IgD-negative memory B cell (primary cell): ENCODE measurements around the gene CR1L. TPM values are rescaled to one million over a fixed set of nuclear protein-coding genes. Genes with fewer than 3 reads are reported as not detected.
"Not testable (repeated sequence)": the region's sequence is repeated elsewhere in the genome, so short reads cannot be mapped to it uniquely, and the experiment has no call there.

Experiments used
- H3K27ac Mint-ChIP-seq, 3 donors: one replicate each; pipeline ENCODE4 v1.8.0; 2020 to 2022; ENCODE audit warnings: mild to moderate bottlenecking in 3 of 3, mixed read lengths in 3 of 3, moderate library complexity in 1 of 3
- H3K27me3 Mint-ChIP-seq: one replicate; pipeline ENCODE4 v1.8.0; 2021; ENCODE audit warnings: mixed read lengths
- H3K36me3 Mint-ChIP-seq: one replicate; pipeline ENCODE4 v1.8.0; 2020; ENCODE audit warnings: mild to moderate bottlenecking, mixed read lengths
- H3K4me1 Mint-ChIP-seq, 3 donors: one replicate each; pipeline ENCODE4 v1.8.0; 2020 to 2022; ENCODE audit warnings: mixed read lengths in 3 of 3, mild to moderate bottlenecking in 1 of 3
- H3K4me3 Mint-ChIP-seq, 4 donors: one replicate each; pipeline ENCODE4 v1.8.0; 2020 to 2022; ENCODE audit warnings: mild to moderate bottlenecking in 4 of 4, mixed read lengths in 4 of 4, moderate library complexity in 3 of 4
- H3K9me3 Mint-ChIP-seq, 3 donors: one replicate each; pipeline ENCODE4 v1.8.0; 2020 to 2021; ENCODE audit warnings: mixed read lengths in 3 of 3, mild to moderate bottlenecking in 1 of 3
- polyA plus RNA-seq: library from polyadenylated mRNA; unstranded; fragments of 300-500 nt; fragmentation: Illumina TruSeq; gene quantifications from one replicate; pipeline ENCODE4 v1.2.3, GENCODE V29; 2021

Gene CR1L
- polyA plus RNA-seq, 1 donor from 2014 or later, result not detected

GRCh38 chr1:207742850-207743555 lies 98.1 kb downstream of the CR1L start:
- Mint-ChIP-seq H3K4me1 (no peaks in the 10 kb centered on the region), H3K27me3 (no peaks in the 10 kb centered on the region), H3K27ac (no peak overlapping the region)

GRCh38 chr1:207744000-207744534 lies 99.1 kb downstream of the CR1L start:
- H3K4me3 Mint-ChIP-seq, result no peak overlapping the region
- H3K9me3 Mint-ChIP-seq, result no peaks in the 10 kb centered on the region
- peaks cover 0 to 2% (median 0%) of the 10 kb centered on the region in 3 donors for H3K4me1 Mint-ChIP-seq
- H3K36me3 Mint-ChIP-seq, result no peaks in the 10 kb centered on the region
- H3K27ac Mint-ChIP-seq, result no peak overlapping the region
- H3K27me3 Mint-ChIP-seq, result no peaks in the 10 kb centered on the region

More at GRCh38 chr1:207742850-207743555, 98.1 kb downstream of the CR1L start:
- H3K4me3 Mint-ChIP-seq, result no peak overlapping the region
- no peaks in the 10 kb centered on the region for H3K9me3 Mint-ChIP-seq
- H3K36me3 Mint-ChIP-seq, result no peaks in the 10 kb centered on the region

GRCh38 chr1:207745285-207745684 lies 100.4 kb downstream of the CR1L start:
- H3K27ac Mint-ChIP-seq, result no peak overlapping the region
- H3K27me3 Mint-ChIP-seq, result no peaks in the 10 kb centered on the region
- H3K4me1 Mint-ChIP-seq, result peaks cover 0 to 2% (median 0%) of the 10 kb centered on the region in 3 donors
- H3K4me3 Mint-ChIP-seq, result no peak overlapping the region
- no peaks in the 10 kb centered on the region for H3K9me3 Mint-ChIP-seq
- no peaks in the 10 kb centered on the region for H3K36me3 Mint-ChIP-seq

GRCh38 chr1:207745839-207746767 lies 101.2 kb downstream of the CR1L start:
- H3K9me3 Mint-ChIP-seq, result no peaks in the 10 kb centered on the region
- peaks cover 2 to 5% (median 3%) of the 10 kb centered on the region in 3 donors for H3K4me1 Mint-ChIP-seq
- no peak overlapping the region for H3K4me3 Mint-ChIP-seq
- H3K27ac Mint-ChIP-seq, result no peak overlapping the region
- H3K36me3 Mint-ChIP-seq, result no peaks in the 10 kb centered on the region
- H3K27me3 Mint-ChIP-seq, result no peaks in the 10 kb centered on the region

GRCh38 chr1:207747627-207748492 lies 102.9 kb downstream of the CR1L start:
- no peaks in the 10 kb centered on the region for H3K27me3 Mint-ChIP-seq
- H3K4me3 Mint-ChIP-seq, result peak overlapping the region in 1 of 4 donors; percentile 42
- peaks cover 8 to 19% (median 16%) of the 10 kb centered on the region in 3 donors for H3K4me1 Mint-ChIP-seq
- no peaks in the 10 kb centered on the region for H3K36me3 Mint-ChIP-seq
- no peak overlapping the region for H3K27ac Mint-ChIP-seq
- no peaks in the 10 kb centered on the region for H3K9me3 Mint-ChIP-seq

- Mint-ChIP-seq H3K36me3 (no peaks in the 10 kb centered on the region), H3K9me3 (no peaks in the 10 kb centered on the region), H3K27me3 (no peaks in the 10 kb centered on the region), H3K4me1 (peaks cover 10 to 22% (median 21%) of the 10 kb centered on the region in 3 donors), H3K4me3 (peak overlapping the region in 2 of 4 donors; percentile 13 to 16), H3K27ac (peak overlapping the region in 1 of 3 donors; percentile 21)
Observed at GRCh38 chr1:207748737-207749528, 104.0 kb downstream of the CR1L start.

- Mint-ChIP-seq H3K9me3 (no peaks in the 10 kb centered on the region), H3K4me3 (peak overlapping the region; percentile 14 to 99 (median 96)), H3K27ac (peak overlapping the region; percentile 86 to 97 (median 96)), H3K27me3 (no peaks in the 10 kb centered on the region), H3K4me1 (peaks cover 21 to 37% (median 35%) of the 10 kb centered on the region in 3 donors), H3K36me3 (no peaks in the 10 kb centered on the region)
Observed at GRCh38 chr1:207750631-207751305, 105.8 kb downstream of the CR1L start.

GRCh38 chr1:207751463-207751789 lies 106.5 kb downstream of the CR1L start:
- Mint-ChIP-seq H3K4me3 (peak overlapping the region; percentile 95 to 99 (median 98)), H3K4me1 (peaks cover 23 to 42% (median 40%) of the 10 kb centered on the region in 3 donors), H3K27ac (peak overlapping the region; percentile 86 to 97 (median 96))
- not testable (repeated sequence) for H3K9me3 Mint-ChIP-seq, H3K27me3 Mint-ChIP-seq, H3K36me3 Mint-ChIP-seq

- Mint-ChIP-seq H3K4me3 (peak within 1 kb of the TSS; percentile 95 to 99 (median 98)), H3K27ac (peak within 1 kb of the TSS; percentile 86 to 97 (median 96)), H3K36me3 (no peaks in the 10 kb centered on the region), H3K27me3 (no peaks in the 10 kb centered on the region), H3K9me3 (no peaks in the 10 kb centered on the region), H3K4me1 (peaks cover 23 to 43% (median 42%) of the 10 kb centered on the region in 3 donors)
Observed at GRCh38 chr1:207751790-207752455, 107.0 kb downstream of the CR1L start, which contains the start of gene CD46. Gene CD46 (plus strand): TSS chr1:207752054. CDS start chr1:207752213, 159 bp downstream.

GRCh38 chr1:207752456-207752998 lies 107.6 kb downstream of the CR1L start:
- Mint-ChIP-seq H3K27ac (peak overlapping the region; percentile 86 to 97 (median 96)), H3K36me3 (no peaks in the 10 kb centered on the region), H3K4me3 (peak overlapping the region; percentile 95 to 99 (median 98)), H3K9me3 (no peaks in the 10 kb centered on the region), H3K27me3 (no peaks in the 10 kb centered on the region), H3K4me1 (peaks cover 23 to 43% (median 42%) of the 10 kb centered on the region in 3 donors)

GRCh38 chr1:207753611-207754010 lies 108.7 kb downstream of the CR1L start:
- Mint-ChIP-seq H3K27me3 (no peaks in the 10 kb centered on the region), H3K4me3 (peak overlapping the region in 3 of 4 donors; percentile 59 to 79 (median 67)), H3K27ac (no peak overlapping the region), H3K4me1 (peaks cover 23 to 43% (median 42%) of the 10 kb centered on the region in 3 donors), H3K36me3 (no peaks in the 10 kb centered on the region), H3K9me3 (no peaks in the 10 kb centered on the region)

GRCh38 chr1:207754011-207754410 lies 109.1 kb downstream of the CR1L start:
- H3K9me3 Mint-ChIP-seq, result no peaks in the 10 kb centered on the region
- no peaks in the 10 kb centered on the region for H3K27me3 Mint-ChIP-seq
- peak overlapping the region in 1 of 3 donors; percentile 41 for H3K27ac Mint-ChIP-seq
- no peaks in the 10 kb centered on the region for H3K36me3 Mint-ChIP-seq
- H3K4me1 Mint-ChIP-seq, result peaks cover 23 to 43% (median 40%) of the 10 kb centered on the region in 3 donors
- H3K4me3 Mint-ChIP-seq, result peak overlapping the region in 3 of 4 donors; percentile 67 to 83 (median 79)
